SK-N-SH (cell line): ENCODE results near the gene DNAJC21. TPM values are rescaled to one million over a fixed set of nuclear protein-coding genes. Genes with fewer than 3 reads are reported as not detected.

Experiments used
- CTCF ChIA-PET: fragments of 300-600, 350-600 bp; formaldehyde crosslinking; extraction: SDS; loops from one replicate; lab custom pipeline; 2021; lab: Yijun Ruan, JAX
- POLR2A ChIA-PET: fragments of 350-600 bp; sonication (Branson Sonifier 250); formaldehyde crosslinking; extraction: SDS; loops from one replicate; lab custom pipeline; 2020; ENCODE audit warnings: antibody characterized with exemption, inconsistent platforms; lab: Yijun Ruan, JAX
- DNase-seq: peaks from one replicate; pipeline ENCODE4 v3.0.0; 2012
- H2AFZ ChIP-seq: fragments of 200-600 bp; sonication (generic); 2 replicates; pipeline ENCODE4 v1.8.1; 2016; ENCODE audit warnings: antibody characterized with exemption, mild to moderate bottlenecking, low read depth
- H3F3A ChIP-seq: fragments of 200-600 bp; sonication (generic); replicated peaks from 2 replicates; pipeline ENCODE3; 2016; ENCODE audit warnings: antibody characterized with exemption, mild to moderate bottlenecking; ENCODE audit not compliant: insufficient read depth
- H3K27ac ChIP-seq, 2 experiments: fragments of 200-500 bp in 1 of 2; fragments of 200-600 bp in 1 of 2; sonication (Bioruptor generic) in 1 of 2; sonication (generic), shearing (Covaris generic) in 1 of 2; 2 replicates each; pipeline versions ENCODE4 v1.5.1 to v1.6.1; 2014 to 2016; ENCODE audit warnings: low read depth in 2 of 2, inconsistent platforms in 1 of 2, low read length in 1 of 2, mild to moderate bottlenecking in 1 of 2, mixed read lengths in 1 of 2
- H3K27me3 ChIP-seq: fragments of 200-600 bp; sonication (generic), shearing (Covaris generic); 2 replicates; pipeline ENCODE4 v1.6.1; 2016; ENCODE audit warnings: mixed run types; ENCODE audit not compliant: insufficient read depth
- H3K36me3 ChIP-seq, 2 experiments: fragments of 200-500 bp in 1 of 2; fragments of 200-600 bp in 1 of 2; sonication (Bioruptor generic) in 1 of 2; sonication (generic) in 1 of 2; replicated peaks in 1 of 2; 2 replicates each; pipeline versions ENCODE3 to v1.5.1; 2014 to 2016; ENCODE audit warnings: low read length in 1 of 2, mild to moderate bottlenecking in 1 of 2; ENCODE audit not compliant: insufficient read depth in 2 of 2, control insufficient read depth in 1 of 2
- H3K4me1 ChIP-seq, 2 experiments: fragments of 200-500 bp in 1 of 2; fragments of 200-600 bp in 1 of 2; sonication (Bioruptor generic) in 1 of 2; sonication (generic), shearing (Covaris generic) in 1 of 2; 2 replicates each; pipeline versions ENCODE4 v1.5.1 to v1.6.1; 2014 to 2016; ENCODE audit warnings: low read depth in 1 of 2, low read length in 1 of 2, mixed run types in 1 of 2; ENCODE audit not compliant: insufficient read depth in 2 of 2, control insufficient read depth in 1 of 2
- H3K4me2 ChIP-seq: fragments of 200-600 bp; sonication (generic), shearing (Covaris generic); 2 replicates; pipeline ENCODE4 v1.6.1; 2017; ENCODE audit warnings: mixed run types
- H3K4me3 ChIP-seq, 2 experiments: fragments of 200-500 bp in 1 of 2; fragments of 200-600 bp in 1 of 2; sonication (Bioruptor generic) in 1 of 2; sonication (generic), shearing (Covaris generic) in 1 of 2; 2 replicates each; pipeline versions ENCODE4 v1.5.1 to v1.8.1; 2014 to 2016; ENCODE audit warnings: low read depth in 2 of 2, inconsistent platforms in 1 of 2, low read length in 1 of 2, mild to moderate bottlenecking in 1 of 2, mixed read lengths in 1 of 2, moderate library complexity in 1 of 2
- H3K79me2 ChIP-seq: fragments of 200-600 bp; sonication (generic); 2 replicates; pipeline ENCODE4 v1.8.1; 2017; ENCODE audit warnings: mild to moderate bottlenecking; ENCODE audit not compliant: insufficient read depth
- H3K9ac ChIP-seq: fragments of 200-600 bp; sonication (generic); 2 replicates; pipeline ENCODE4 v1.6.1; 2017; ENCODE audit warnings: mixed run types
- H3K9me2 ChIP-seq: fragments of 200-600 bp; sonication (generic); 2 replicates; pipeline ENCODE4 v1.6.1; 2017; ENCODE audit warnings: mixed run types
- H3K9me3 ChIP-seq: fragments of 200-600 bp; sonication (generic); 2 replicates; pipeline ENCODE4 v1.6.1; 2017; ENCODE audit warnings: mixed run types, mild to moderate bottlenecking, moderate library complexity
- H4K20me1 ChIP-seq: fragments of 200-600 bp; sonication (generic); 2 replicates; pipeline ENCODE4 v1.6.1; 2017; ENCODE audit warnings: mild to moderate bottlenecking, mixed run types; ENCODE audit not compliant: insufficient read depth
- CHD2 ChIP-seq: fragments of 150-350 bp; IDR thresholded peaks from 2 replicates; pipeline ENCODE4 v1.6.1; 2018; ENCODE audit warnings: low read length; ENCODE audit not compliant: partially characterized antibody
- ELF1 ChIP-seq: IDR thresholded peaks from 2 replicates; pipeline ENCODE4 v1.4.0; 2012
- MEF2A ChIP-seq: IDR thresholded peaks from 2 replicates; pipeline ENCODE4 v1.4.0; 2012; ENCODE audit warnings: low read depth, borderline replicate concordance
- MXI1 ChIP-seq: IDR thresholded peaks from 2 replicates; pipeline ENCODE4 v1.6.1; 2012; ENCODE audit warnings: mild to moderate bottlenecking, low read depth, low read length, improper control_type of control experiment
- POLR2AphosphoS5 ChIP-seq: IDR thresholded peaks from 2 replicates; pipeline ENCODE4 v1.6.1; 2012; ENCODE audit warnings: low read depth, low read length
- RXRA ChIP-seq: IDR thresholded peaks from 2 replicates; pipeline ENCODE4 v1.4.0; 2012; ENCODE audit warnings: low read depth, mild to moderate bottlenecking, borderline replicate concordance
- TAF1 ChIP-seq: IDR thresholded peaks from 2 replicates; pipeline ENCODE4 v1.6.1; 2012; ENCODE audit warnings: low read depth, mild to moderate bottlenecking, low read length, moderate library complexity, borderline replicate concordance
- TEAD4 ChIP-seq: IDR thresholded peaks from 2 replicates; pipeline ENCODE4 v1.4.0; 2012; ENCODE audit warnings: mild to moderate bottlenecking, borderline replicate concordance; ENCODE audit not compliant: insufficient read depth
- polyA plus RNA-seq, 3 experiments: library from polyadenylated mRNA; depleted of rRNA; stranded (reverse); fragments of >200 nt; gene quantifications; 2 replicates each; pipeline ENCODE4 v1.2.3, GENCODE V29; 2012
- TF ChIP-seq, protein P1 (sequence below): IDR thresholded peaks from 2 replicates; pipeline ENCODE4 v1.4.0; 2012; ENCODE audit warnings: low read depth, borderline replicate concordance
- TF ChIP-seq, protein P2 (sequence below): fragments of 150-350 bp; IDR thresholded peaks from 2 replicates; pipeline ENCODE4 v1.6.1; 2016; ENCODE audit warnings: mild to moderate bottlenecking, low read depth, low read length
- TF ChIP-seq, protein P3 (sequence below): fragments of 150-350 bp; IDR thresholded peaks from 2 replicates; pipeline ENCODE4 v1.6.1; 2017; ENCODE audit warnings: antibody characterized with exemption, low read length, low read depth, borderline replicate concordance

The DNAJC21 gene
- polyA plus RNA-seq, 1 of the 3 experiments (the other 2 are of a cell fraction), result 8.8 TPM

DNA sequence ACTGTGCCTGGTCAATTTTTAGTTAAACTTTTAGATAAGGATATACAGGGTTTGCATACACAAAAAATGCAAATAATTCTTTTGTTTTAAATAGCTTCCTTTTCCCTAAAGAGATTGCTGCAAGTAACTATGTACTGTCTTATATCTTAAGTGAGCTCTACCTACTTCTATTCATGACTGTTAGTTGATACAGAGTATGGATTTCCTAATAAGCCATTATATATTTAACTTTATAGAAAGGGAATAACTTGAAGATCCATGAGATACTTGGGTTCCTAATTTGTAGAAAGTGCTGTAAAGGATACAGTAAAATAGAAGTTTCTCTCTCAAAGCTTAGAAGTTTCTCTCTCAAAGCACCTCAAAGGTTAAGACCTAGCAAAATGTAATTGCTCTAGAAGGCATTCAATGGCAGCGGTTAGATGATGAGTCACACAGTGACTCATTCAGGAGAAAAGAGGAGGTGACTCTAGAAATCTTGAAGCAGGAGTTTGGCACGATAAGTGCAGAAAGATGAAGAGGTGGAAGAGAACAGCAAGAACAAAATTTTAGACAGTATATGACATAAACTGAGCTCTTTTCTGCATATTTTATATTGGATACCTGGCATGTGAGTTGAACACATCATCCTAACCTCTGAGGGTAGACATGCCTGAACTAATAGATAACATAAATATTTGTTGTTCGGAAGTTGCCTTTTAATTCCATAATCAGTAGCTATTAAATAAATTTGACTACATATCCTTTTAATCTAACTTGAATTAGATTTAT is 5.5 kb upstream of the DNAJC21 start (continued):
- TF ChIP-seq, protein P1, sequence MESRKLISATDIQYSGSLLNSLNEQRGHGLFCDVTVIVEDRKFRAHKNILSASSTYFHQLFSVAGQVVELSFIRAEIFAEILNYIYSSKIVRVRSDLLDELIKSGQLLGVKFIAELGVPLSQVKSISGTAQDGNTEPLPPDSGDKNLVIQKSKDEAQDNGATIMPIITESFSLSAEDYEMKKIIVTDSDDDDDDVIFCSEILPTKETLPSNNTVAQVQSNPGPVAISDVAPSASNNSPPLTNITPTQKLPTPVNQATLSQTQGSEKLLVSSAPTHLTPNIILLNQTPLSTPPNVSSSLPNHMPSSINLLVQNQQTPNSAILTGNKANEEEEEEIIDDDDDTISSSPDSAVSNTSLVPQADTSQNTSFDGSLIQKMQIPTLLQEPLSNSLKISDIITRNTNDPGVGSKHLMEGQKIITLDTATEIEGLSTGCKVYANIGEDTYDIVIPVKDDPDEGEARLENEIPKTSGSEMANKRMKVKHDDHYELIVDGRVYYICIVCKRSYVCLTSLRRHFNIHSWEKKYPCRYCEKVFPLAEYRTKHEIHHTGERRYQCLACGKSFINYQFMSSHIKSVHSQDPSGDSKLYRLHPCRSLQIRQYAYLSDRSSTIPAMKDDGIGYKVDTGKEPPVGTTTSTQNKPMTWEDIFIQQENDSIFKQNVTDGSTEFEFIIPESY, result no peak
- no peak for TF ChIP-seq MEF2A
- no peak for TF ChIP-seq TEAD4
- peak; percentile 52; the same call in 1 of the 2 replicates for TF ChIP-seq POLR2AphosphoS5
- no peak for TF ChIP-seq ELF1
- TF ChIP-seq RXRA, result no peak
- TF ChIP-seq, protein P2, sequence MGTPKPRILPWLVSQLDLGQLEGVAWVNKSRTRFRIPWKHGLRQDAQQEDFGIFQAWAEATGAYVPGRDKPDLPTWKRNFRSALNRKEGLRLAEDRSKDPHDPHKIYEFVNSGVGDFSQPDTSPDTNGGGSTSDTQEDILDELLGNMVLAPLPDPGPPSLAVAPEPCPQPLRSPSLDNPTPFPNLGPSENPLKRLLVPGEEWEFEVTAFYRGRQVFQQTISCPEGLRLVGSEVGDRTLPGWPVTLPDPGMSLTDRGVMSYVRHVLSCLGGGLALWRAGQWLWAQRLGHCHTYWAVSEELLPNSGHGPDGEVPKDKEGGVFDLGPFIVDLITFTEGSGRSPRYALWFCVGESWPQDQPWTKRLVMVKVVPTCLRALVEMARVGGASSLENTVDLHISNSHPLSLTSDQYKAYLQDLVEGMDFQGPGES, result no peak
- no peak for TF ChIP-seq TAF1
- TF ChIP-seq, all 33 proteins: peak for 6

DNA sequence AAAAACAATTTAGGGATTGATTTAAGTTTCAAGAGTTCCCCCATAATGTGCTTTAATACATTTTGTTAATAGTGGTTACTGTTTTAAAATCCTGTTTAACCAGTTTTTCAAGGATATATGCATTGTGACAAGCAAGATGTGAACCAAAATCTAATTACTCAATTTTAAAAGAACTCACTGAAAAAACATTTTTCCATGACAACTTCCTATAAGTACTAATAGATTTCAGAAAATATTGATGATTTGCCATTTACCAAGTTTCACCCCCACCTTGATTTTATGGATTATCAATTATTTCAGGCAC is 4.9 kb upstream of the DNAJC21 start:
- Histone ChIP-seq H3K4me3 (no peak overlapping the region), H3K4me1 (peaks cover 0 to 13% of the 10 kb centered on the region in 2 experiments; a peak in 3 of 4 replicates), H3K9me3 (no peaks in the 10 kb centered on the region), H3K79me2 (peaks cover 34% of the 10 kb centered on the region), H3K36me3 (peaks cover 67 to 72% of the 10 kb centered on the region in 2 experiments), H3F3A (peaks cover 63% of the 10 kb centered on the region), H2AFZ (no peak overlapping the region), H4K20me1 (no peaks in the 10 kb centered on the region), H3K27ac (peak overlapping the region; percentile 31 to 74; a peak in 2 of 4 replicates), H3K4me2 (peak overlapping the region; percentile 13; the same call in 1 of the 2 replicates), H3K27me3 (no peaks in the 10 kb centered on the region), H3K9me2 (no peaks in the 10 kb centered on the region), H3K9ac (no peak overlapping the region)
- CTCF ChIA-PET, result no interaction called here
- POLR2A ChIA-PET, result interaction anchor here (2.1 kb wide), 1 partner anchor 9 kb away, joined by 8 read pairs; the partner anchor contains the start of genes BRIX1 and RAD1
- no peak for DNase-seq
- TF ChIP-seq, protein P2, result no peak
- TF ChIP-seq TAF1 (no peak), CHD2 (no peak), MXI1 (no peak), MEF2A (no peak)
- TF ChIP-seq, protein P3, sequence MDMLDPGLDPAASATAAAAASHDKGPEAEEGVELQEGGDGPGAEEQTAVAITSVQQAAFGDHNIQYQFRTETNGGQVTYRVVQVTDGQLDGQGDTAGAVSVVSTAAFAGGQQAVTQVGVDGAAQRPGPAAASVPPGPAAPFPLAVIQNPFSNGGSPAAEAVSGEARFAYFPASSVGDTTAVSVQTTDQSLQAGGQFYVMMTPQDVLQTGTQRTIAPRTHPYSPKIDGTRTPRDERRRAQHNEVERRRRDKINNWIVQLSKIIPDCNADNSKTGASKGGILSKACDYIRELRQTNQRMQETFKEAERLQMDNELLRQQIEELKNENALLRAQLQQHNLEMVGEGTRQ, result no peak
